ENCODE results near the gene BBOF1. TPM values are rescaled to one million over a fixed set of nuclear protein-coding genes. Genes with fewer than 3 reads are reported as not detected.
"Not testable (repeated sequence)": the region's sequence is repeated elsewhere in the genome, so short reads cannot be mapped to it uniquely, and the experiment has no call there.

Gene BBOF1
- total RNA-seq, 4 donors from 2014 or later = 14.0 to 22.0 (median 15.0) TPM

DNA sequence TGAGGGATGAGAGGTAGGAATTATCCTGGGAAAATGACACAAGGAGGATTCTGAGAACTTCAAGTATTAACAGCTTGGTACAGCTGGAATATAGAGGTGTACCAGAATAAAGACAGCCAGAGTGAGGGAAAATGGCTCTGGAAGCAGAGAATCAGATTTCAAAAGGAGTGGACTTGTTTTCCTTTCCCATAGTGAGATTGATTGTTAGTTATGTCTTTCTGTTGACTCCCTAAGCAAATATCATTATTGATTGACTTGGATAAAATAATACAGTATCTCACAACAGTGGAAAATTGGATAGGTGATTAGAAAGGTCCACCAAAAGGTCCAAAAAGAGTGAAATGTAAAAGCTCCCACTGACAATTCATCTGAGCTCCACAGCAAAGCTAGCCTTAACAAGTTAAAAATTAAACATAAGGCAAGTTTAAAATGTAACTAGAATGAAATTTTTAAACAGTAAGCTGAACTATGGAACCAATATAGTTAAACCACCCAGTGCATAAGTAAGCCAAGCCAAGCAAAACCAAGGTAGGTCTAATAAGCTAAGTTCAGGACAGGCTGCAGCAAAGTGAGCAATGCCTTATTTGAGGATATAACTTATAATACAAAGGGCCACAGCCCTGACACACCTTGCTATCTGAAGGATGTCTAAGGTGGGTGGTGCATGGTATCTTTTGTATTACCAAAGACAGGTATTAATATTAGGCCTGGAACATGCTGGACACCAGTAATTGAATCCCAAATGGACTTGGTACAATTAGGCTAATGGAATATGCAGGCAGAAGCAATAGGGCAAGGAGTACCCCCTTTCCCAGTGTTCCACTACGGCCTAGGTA, 21.8 kb upstream of the BBOF1 start:
- TF ChIP-seq POLR2A (IDR thresholded peaks at IDR 0.05) = no peak
- TF ChIP-seq, protein P1, sequence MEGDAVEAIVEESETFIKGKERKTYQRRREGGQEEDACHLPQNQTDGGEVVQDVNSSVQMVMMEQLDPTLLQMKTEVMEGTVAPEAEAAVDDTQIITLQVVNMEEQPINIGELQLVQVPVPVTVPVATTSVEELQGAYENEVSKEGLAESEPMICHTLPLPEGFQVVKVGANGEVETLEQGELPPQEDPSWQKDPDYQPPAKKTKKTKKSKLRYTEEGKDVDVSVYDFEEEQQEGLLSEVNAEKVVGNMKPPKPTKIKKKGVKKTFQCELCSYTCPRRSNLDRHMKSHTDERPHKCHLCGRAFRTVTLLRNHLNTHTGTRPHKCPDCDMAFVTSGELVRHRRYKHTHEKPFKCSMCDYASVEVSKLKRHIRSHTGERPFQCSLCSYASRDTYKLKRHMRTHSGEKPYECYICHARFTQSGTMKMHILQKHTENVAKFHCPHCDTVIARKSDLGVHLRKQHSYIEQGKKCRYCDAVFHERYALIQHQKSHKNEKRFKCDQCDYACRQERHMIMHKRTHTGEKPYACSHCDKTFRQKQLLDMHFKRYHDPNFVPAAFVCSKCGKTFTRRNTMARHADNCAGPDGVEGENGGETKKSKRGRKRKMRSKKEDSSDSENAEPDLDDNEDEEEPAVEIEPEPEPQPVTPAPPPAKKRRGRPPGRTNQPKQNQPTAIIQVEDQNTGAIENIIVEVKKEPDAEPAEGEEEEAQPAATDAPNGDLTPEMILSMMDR (IDR thresholded peaks at IDR 0.05) = no peak
- Histone ChIP-seq H3K9me3 (no peaks in the 10 kb centered on the region), H3K36me3 (no peaks in the 10 kb centered on the region), H3K27ac (no peak overlapping the region), H3K27me3 (no peaks in the 10 kb centered on the region), H3K4me3 (no peak overlapping the region), H3K4me1 (no peaks in the 10 kb centered on the region)
- intact Hi-C loops (cut with DNase I; ENCODE audit: low total_unique reads) = no loop called here
- DNase-seq = no peak

DNA sequence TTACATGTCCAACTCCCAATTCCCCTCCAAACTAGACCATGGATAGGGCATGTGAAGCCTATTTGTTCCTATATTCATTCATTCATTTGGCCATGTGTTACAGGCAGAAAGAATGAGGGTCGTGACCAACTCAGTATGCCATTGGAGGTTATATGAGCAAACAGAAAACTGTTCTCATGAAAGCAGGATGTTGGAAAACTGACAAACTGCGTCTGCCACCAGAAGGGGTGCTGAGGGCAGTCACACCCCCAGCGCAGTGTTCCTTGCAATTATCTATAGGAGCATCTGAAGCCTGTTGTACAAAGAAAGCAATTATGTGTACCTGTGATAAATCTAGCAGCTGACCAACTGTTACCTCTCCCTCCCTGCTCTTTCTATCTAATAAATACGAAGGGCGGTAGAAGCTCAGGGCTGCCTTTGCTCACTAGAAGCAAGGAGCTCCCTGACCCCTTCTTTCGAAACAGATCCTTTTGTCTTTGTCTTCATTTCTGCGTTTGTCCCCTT, 21.2 kb upstream of the BBOF1 start:
- H3K27ac ChIP-seq = no peak overlapping the region

GRCh38 chr14:73998726-73999125, 20.4 kb upstream of the BBOF1 start:
- intact Hi-C loops (cut with DNase I; ENCODE audit: low total_unique reads) = no loop called here
- no peak for TF ChIP-seq POLR2A (IDR thresholded peaks at IDR 0.05)
- TF ChIP-seq, protein P1 (IDR thresholded peaks at IDR 0.05) = no peak

More for the DNA sequence above, 21.2 kb upstream of the BBOF1 start:
- intact Hi-C loops (cut with DNase I; ENCODE audit: low total_unique reads) = no loop called here
- no peaks in the 10 kb centered on the region for H3K9me3 ChIP-seq
- H3K36me3 ChIP-seq = no peaks in the 10 kb centered on the region
- H3K27me3 ChIP-seq = no peaks in the 10 kb centered on the region
- H3K4me1 ChIP-seq = no peaks in the 10 kb centered on the region
- no peak for DNase-seq
- no peak overlapping the region for H3K4me3 ChIP-seq
- no peak for TF ChIP-seq POLR2A (IDR thresholded peaks at IDR 0.05)
- TF ChIP-seq, protein P1 (IDR thresholded peaks at IDR 0.05) = no peak

GRCh38 chr14:74005664-74006063, 13.5 kb upstream of the BBOF1 start:
- H3K4me1 ChIP-seq; DNase-seq; H3K27ac ChIP-seq; H3K36me3 ChIP-seq; H3K4me3 ChIP-seq; H3K9me3 ChIP-seq; H3K27me3 ChIP-seq; intact Hi-C loops (cut with DNase I; ENCODE audit: low total_unique reads): not testable (repeated sequence)

More at GRCh38 chr14:73998726-73999125, 20.4 kb upstream of the BBOF1 start:
- Histone ChIP-seq H3K9me3 (no peaks in the 10 kb centered on the region), H3K36me3 (no peaks in the 10 kb centered on the region), H3K4me1 (no peaks in the 10 kb centered on the region), H3K27ac (no peak overlapping the region), H3K4me3 (no peak overlapping the region), H3K27me3 (no peaks in the 10 kb centered on the region)
- no peak for DNase-seq

DNA sequence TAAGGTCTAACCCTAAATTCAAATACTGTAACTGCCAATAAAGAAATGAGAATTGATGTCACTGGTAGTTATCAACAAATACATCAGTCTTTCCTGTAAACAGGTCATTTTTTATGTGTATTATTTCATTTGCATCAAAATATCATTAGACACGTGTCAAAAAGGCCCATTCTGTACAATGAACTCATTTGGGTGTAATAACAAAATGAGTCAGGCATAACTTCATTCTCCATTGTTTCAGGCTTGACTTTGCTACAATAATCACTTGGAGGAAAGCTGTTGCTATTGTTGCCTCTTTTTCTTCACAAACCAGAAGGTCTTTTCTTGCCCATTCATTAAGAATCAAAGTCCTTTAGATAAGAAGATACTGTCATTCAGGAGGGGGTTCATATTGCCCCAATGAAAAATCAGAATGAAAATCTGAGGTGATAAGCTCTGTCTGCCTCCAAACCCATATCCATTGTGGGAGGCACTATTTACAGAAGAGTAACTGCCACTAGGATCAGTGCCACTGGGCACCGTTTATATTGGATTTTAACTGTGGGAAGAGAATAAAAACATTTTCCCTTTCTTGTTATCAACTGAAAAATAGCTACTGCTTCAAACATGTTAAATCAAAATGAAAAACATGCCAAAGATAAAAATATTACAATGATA, 10.2 kb upstream of the BBOF1 start:
- Histone ChIP-seq H3K4me1 (no peaks in the 10 kb centered on the region), H3K27ac (no peak overlapping the region), H3K9me3 (no peaks in the 10 kb centered on the region), H3K36me3 (no peaks in the 10 kb centered on the region), H3K4me3 (no peak overlapping the region), H3K27me3 (no peaks in the 10 kb centered on the region)
- intact Hi-C loops (cut with DNase I; ENCODE audit: low total_unique reads) = no loop called here
- TF ChIP-seq POLR2A (IDR thresholded peaks at IDR 0.05) = no peak
- TF ChIP-seq, protein P1 (IDR thresholded peaks at IDR 0.05) = no peak
- DNase-seq = no peak
